ENCODE results near the gene TSSK2.
"Not testable (repeated sequence)": the region's sequence is repeated elsewhere in the genome, so short reads cannot be mapped to it uniquely, and the experiment has no call there.

The TSSK2 gene

DNA sequence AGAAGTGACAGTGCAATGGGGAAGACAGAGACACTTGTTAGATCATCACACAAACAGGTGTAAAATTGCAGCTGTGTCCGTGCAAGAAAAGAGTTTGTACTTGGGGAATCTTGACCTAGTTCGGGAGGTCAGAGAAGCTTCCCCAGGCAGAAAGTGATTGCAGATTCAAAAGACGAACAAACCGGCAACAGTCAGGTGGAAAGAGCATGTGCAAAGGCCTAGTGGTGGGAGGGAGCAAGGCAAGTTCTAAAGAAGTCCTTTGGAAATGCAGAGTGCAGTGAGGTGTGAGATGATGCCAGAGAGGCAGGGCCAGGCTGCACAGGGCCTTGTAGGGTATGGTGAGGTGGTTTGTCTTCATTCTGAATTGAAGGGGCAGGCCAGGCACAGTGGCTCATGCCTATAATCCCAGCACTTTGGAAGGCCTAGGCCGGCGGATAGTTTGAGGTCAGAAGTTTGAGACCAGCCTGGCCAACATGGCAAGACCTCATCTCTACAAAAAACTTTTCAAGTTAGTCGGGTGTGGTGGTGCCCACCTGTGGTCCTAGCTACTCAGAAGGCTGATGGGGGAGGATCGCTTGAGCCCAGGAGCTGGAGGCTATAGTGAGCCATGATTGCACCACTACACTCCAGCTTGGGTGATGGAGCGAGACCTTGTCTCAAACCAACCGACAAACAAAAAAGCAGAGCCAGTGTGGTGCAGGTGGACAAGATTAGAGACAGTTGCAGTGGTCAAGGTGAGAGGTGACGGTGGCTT, 15.3 kb downstream of the TSSK2 start:
- DNase-seq = no peak

DNA sequence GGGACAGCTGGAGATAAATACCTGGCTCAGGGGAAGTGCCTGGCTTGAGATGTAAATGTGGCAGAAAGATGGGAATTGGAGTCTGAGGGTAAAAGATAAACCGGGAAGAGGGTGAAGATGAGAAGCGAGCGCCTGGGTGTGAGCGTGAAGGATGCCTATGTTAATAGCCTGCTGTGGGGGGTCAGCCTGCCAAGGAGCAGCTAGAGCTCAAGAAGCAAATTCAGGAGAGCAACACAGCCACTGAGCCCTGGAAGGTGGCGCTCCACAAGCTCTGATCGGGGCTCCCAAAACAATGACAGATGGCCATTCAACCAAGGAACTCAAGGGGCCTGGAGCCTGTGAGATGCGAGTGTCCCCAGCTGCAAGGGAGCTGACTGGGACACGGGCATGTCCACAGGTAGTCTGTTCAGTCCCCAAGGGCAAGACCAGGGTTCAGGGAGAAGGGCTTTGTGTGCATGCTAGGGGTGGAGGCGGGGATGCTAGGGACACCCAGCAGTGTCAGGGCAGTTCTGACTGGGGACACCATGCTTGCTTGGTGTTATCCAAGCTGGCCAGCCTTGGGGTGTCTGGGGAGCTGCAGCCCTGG, 16.2 kb downstream of the TSSK2 start:
- no peak for DNase-seq

DNA sequence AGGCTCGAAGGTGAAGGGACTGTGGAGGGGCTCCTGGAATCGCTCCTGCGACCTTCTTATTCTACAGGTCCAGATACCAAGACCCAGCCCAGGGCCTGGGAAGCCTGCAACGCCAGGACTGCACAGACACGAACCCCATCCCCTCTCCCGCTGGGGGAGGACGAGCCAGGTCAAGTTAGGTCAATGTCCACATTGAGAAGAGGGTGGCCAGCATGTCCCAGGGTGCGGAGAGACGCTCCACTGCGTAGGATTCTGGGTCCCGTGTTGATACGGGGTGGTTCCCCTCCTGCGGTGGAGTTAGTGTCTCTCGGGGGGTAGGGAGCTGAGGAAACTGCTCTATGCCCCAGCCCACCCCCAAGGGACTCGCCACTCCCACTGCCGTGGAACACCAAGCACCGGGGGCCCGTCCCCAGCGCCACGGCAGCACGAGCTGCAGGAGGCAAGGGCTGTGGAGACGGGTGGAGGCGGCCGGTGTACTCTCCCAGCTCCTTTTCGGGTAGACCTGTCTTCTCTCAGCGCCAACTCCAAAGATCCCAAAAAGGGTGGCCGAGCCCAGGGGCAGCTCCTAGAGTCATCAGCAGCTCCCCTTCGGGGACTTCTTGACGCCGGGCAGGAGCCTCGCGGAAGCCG, 17.4 kb downstream of the TSSK2 start:
- DNase-seq = no peak

DNA sequence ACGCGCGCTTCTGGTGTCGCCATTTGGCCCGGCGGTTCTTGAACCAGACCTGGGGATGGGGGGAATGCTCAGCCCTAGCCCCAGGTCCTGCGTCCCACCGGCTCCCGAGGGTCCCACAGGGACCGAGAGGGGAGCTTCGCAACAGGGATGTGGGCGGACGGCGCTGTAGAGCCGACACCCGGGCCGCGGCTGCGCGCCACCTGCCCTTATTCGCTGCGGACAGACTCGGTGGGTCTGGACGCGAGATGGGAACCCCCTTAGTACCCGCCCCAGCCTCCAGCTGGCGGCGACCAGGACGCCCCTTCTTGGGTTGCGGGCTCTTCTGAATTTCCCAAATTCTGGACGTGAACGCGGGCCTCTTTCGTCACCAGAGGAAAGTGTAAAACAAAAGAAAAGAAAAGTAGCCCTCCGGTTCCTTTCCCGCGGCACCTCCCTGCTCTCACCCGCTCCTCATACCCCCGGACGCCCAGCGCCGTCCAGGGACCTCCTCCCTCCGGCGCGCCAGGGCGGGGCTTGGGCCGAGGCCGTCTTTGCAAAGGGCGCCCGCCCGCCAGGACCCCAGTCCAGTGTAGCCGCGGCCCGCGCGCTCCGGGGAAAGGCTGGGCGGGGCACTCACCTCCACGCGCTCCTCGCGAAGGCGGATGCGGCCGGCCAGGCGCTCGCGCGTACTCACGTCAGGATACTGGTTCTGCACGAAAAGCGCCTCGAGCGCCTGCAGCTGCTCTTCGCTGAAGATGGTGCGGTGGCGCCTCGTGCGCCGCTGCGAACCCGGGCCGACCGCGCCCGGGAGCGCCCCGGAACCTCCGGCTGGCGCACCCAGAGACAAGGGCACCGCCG, 18.2 kb downstream of the TSSK2 start:
- DNase-seq = peak; percentile 16 to 32

DNA sequence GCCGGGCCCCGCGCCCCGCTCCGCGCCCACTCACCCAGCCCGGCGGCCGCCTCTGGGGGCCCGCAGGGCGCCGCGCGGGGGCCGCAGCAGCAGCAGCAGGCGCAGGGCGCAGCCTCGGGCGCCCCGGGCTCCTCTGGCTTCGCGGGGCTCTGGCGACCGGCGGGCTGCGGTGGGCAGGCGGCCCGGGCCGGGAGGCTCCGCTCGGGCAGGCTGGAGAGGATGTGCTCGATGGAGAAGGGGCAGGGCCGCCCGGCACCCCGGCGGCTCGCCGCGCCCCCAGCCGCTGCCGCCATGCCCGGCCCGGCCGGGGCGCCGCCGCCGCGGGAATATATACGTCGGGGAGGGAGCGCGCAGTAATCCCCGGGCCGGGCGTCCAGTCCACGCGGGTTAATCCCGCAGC, 18.9 kb downstream of the TSSK2 start, which contains the start of gene GSC2:
Gene GSC2 (minus strand): TSS at position 302 of the 400 bp plus-strand sequence. CDS start 9 bp downstream, at position 293.
- DNase-seq = no peak

DNA sequence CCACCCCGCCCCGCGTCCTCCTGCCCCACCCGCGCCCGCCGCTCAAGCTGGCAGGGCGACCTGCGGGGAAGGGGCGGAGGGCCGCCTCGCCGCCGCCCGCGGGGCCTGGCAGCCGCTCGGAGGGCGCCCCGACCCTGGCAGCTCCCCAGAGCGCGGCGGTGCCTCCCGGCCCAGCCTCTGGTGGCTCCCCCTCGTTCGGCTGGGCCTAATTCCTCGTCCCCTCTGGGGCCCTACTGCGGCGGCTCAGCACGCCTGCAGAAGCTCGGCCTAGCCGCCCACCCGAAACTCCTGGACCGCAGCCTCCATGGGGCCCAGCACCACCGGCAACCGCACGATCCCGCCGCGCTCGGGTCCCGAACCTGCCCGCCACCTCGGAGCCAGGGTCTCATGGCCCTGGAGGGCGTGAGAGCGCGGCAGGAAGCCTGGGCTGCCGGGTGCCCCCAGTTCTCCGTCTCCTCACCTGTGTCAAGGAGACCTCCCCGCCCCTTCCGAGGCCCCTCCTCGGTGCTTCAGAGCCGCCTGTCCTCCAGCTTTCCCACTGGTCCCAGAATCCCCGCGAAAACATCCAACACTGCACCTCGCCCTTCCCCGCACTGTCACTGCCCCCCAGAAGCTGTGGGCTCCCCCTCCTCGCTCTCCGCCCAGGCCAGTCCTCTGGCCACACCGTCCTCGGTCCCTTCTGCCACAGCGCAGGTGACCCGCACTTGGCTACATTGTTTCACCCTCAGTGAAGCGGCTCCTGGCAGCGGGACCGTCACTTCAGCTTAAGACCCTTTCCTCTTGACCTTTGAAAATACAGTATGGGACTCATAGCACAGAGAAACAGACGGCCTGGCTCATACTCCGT, 19.6 kb downstream of the TSSK2 start:
- no peak for DNase-seq

DNA sequence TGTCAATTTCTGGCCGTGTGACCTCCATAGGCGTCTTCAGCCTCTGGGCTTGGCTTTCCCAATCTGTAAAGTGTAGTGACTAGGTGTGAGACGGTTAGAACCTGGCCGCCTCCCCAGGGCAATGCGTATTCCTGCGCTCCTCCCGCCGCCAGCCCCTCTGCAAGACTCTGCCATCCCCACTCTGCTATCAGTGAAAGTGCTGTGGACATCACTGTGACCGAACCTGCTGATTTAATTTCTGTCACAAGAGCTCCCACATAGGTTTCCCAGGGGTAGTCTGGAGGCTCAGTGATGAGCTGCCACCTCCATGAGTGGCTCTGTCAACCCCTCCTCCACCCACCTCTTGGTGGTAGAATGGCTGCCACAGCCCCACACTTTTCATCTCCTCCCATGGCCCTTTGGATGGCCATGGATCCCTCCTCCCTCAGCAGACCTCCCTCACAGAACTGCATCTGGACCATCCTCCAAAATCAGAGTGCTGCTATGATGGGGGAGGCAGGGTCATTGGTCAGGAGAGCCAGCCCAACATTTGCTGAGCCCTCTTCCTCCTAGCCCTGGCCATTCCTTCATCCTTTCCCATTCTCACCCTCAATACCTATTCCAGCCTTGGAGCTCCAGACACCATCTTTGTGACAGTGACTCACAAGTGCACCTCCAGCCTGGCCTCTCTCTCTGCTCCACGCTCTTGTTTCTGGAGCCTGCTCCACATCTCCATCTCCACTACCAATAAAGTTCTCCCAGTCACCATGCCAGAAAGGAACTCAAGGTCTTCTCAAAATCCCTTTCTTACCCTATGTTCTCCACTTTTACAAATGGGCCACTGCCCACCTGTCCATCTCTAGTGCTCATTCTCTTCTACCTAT, 20.5 kb downstream of the TSSK2 start:
- no peak for DNase-seq

DNA sequence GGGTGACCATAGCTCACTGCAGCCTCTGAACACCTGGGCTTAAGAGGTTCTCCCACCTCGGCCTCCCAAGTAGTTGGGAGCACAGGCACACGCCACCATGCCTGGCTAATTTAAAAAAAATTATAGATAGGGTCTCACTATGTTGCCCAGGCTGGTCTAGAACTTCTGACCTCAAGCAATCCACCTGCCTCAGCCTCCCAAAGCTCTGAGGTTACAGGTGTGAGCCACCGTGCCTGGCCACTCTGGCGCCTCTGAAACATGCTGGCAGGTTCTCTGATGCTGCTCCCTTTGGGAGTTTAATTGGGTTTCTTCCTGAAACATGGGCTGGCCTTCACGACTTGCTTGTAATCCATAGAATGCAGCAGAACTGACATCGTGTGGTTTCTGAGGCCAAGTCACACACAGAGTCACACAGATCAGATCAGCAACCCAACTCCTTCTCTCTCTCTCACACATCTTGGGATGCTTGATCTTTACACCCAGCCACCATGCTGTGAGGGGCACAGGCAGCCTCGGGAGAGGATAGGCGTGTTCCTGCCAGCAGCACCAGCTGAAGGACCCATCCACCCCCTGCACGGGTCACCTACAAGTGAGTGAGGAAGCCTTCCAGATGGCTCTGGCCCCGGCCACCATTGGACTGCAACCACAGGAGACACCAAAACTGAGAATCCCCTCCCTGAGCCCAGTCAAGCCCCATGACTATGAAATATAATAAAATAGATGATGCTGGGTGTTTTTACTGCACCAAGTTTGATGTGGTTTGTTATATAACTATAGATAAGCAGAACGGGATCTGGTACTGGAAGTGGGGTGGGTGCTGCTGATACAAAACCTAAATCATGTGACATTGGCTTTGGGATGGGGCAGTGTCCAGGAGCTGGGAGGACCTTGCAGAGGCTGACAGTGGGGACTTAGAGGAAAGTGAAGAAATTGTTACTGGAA, 22.1 kb downstream of the TSSK2 start:
- DNase-seq = no peak

DNA sequence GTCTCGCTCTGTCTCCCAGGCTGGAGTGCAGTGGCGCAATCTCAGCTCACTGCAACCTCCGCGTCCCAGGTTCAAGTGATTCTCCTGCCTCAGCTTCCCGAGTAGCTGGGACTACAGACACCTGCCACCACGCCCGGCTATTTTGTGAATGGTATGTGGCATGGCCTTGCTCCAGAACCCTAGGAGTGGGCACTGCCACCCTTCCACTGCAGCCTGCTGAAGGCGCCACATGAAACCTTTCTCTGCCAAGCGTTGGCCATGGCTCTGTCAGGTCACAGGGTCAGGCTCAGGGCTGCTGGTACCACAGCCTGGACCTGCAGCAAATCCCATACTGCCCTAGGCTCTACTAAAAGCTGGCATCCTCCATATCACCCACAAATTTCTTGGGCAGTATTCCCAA, 25.0 kb downstream of the TSSK2 start:
- not testable (repeated sequence) for DNase-seq

DNA sequence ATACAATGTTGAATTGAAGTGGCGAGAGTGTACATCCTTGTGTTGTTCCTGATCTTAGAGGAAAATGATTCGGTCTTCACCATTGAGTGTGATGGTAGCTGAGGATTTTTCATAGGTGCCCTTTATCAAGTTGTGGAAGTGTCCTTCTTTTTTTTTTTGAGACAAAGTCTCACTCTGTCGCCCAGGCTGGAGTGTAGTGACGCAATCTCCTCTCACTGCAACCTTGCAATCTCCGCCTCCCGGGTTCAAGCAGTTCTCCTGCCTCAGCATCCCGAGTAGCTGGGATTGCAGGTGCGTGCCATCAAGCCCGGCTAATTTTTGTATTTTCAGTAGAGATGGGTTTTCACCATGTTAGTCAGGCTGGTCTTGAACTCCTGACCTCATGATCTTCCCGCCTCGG, 27.5 kb downstream of the TSSK2 start:
- not testable (repeated sequence) for DNase-seq

DNA sequence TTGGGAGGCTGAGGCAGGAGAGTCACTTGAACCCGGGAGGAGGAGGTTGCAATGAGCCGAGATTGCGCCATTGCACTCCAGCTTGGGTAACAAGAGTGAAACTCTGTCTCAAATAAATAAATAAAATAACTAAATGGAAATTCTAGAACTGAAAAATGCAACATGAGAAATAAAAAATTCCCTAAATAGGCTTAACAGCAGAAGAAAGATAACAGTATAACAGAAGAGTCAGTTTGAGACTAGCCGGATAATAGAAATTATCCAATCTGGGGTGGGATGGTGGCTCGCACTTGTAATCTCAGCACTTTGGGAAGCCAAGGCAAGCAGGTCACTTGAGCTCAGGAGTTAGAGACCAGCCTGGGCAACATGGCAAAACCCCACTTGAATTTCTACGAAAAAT, 33.3 kb downstream of the TSSK2 start:
- no peak for DNase-seq

DNA sequence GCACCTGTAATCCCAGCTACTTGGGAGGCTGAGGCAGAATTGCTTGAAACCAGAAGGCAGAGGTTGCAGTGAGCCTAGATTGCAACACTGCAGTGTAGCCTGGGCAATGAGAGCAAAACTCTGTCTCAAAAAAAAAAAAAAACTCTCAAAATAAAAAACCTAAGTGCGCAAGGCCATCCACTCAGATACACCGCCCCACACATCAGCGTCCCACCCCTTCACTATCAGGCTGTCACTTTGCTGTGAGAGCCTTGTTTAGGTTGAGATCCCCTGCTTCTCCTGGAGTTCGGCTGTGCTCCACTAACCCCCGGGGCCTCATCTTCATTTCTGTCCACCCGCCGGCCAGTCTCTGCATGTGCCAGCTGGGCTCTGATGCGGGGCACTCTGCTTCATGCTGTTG, 35.3 kb downstream of the TSSK2 start:
- DNase-seq = no peak

DNA sequence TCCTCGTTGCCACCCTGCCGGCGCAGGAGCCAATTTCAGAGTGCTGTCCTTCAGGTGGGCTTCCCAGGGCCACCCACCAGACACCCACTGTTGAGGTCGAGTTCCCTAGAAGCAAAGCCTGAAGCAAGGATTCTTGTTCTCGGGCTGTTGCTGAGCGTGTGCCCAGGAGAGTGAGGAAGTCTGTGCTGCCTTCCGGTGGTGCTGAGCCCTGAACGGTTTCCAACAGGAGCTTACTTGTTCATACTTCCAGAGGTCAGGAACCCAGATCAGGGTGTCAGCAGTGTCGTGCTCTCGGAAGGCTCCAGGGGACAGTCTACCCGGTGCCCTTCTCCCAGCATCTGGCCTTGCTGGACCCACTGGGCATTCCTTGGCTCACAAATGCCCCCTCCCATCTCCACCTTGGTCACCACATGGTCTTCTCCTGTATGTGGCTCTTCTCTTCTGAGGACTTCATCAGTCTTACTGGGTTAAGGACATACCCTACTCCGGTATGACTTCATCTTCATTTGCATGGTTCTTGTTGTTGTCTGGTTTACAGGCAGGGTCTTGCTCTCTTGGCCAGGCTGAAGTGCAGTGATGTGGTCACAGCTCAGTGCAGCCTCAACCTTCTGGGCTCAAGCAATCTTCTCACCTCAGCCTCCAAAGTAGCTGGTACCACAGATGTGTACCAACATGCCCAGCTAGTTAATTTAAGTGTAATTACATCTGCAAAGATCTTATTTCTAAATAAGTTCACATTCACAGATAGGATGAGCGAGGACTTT, 36.2 kb downstream of the TSSK2 start:
- DNase-seq = no peak

DNA sequence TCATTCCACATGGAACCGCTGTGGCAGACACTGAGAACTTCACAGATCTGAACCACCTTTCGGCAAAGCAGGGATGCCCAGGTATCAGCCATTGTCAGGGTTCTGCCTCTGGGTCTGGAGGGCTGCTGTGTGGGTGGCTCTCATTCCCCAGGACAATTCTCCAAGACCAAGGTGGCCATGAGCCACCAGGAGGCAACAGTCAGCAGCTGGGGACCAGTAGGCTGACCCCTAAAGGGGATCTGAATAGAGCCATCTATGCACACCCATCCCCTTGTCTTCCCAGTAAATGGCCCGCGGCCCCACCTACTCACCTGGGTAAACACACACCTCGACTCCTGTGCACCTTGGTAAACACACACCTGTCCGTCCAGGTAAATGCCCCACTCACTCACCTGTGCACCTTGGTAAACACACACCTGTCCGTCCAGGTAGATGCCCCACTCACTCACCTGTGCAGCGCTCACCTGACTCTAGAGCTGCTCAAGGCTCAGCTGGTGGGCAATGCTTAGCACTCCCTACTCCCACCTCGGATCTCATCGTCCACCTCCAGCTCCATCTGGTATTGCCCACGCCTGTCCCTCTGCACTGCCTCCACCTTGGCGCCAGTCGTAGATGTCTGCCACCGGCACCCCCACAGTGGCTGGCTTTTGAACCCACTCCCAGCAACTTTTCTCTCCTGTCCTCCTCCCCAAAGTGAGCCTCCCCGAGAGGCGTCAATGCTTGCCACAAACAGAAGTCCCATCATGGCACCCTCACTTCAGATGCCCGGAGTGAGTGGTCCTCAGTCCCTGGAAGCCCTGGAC, 37.2 kb downstream of the TSSK2 start:
- no peak for DNase-seq

DNA sequence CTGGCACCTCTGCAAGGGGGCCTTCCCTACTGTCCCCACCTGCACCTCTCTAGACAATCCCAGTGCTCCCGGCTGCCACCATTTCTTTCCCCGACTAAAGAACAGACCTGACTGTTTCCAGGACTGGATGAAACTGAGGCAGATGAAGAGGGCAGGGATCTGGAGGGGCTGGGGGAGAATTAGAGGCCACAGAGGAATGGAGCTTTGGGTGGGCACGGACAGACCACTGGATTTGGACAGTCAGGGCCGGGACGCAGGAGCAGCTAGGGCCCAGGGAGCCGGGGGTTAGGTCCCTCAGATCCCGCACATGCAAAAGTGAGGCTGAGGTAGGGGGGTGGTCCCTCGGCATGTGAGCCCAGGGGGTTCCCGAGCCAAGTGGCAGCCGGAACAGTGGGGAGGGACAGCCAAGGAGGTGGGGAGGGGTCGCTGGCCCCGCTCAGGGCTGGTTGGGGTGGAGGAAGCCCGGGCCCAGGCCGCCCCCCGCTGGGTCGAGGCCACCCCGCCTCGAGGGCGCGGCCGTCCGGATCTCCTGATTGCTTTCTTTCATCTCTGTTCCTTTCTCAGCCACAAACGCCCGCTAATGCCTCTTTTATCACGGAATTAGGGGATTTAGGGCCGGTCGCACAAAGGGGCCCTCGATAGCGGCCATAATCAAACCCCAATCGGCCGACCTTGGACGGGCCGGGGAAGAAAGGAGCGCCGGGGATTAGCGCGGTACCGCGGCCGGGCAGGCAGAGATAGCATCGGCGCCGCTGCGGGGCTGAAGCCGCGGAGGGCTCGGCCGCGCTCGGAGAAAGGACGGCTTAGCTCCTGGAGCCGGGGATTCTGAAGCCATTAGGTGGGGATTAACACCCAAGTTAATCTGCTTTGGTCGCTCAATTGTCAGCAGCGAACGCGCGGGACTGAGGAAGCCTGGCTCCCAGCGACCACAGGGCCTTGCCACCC, 38.2 kb downstream of the TSSK2 start:
- DNase-seq = no peak

DNA sequence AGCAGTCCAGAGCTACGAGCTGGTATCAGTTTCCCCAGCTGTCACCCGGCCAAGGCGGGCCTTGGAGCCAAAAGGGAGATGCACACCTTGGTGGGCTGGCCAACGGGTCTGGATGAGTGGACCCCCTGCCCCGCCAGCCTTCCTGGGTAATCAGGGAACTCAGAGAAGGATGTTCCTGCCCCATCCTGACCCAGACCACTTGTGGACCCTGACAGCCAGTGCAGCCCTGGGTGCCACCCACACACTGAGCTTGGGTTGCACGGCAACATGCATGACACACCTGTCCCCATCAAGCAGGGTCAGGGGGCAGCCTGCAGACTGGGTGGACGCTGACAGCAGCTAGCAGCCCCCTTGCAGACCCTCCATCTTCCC, 38.8 kb downstream of the TSSK2 start:
- DNase-seq = no peak

All from CD4-positive, alpha-beta T cell treated with Interleukin-4 for 1 hour (primary cell).